Activated CD4-positive, alpha-beta T cell treated with anti-CD3 and anti-CD28 coated beads, Interleukin-10, Interleukin-2, amounts not matched to agents 100 ng/mL and 50 ng/mL, durations not matched to agents 16 hours and 8 hours (primary cell): Measurements from ENCODE around the gene HMGCR.
"Not testable (repeated sequence)": the region's sequence is repeated elsewhere in the genome, so short reads cannot be mapped to it uniquely, and the experiment has no call there.

Source experiments
- DNase-seq: peaks from one replicate; pipeline ENCODE4 v3.0.0-alpha.2; 2020

The HMGCR gene

DNA sequence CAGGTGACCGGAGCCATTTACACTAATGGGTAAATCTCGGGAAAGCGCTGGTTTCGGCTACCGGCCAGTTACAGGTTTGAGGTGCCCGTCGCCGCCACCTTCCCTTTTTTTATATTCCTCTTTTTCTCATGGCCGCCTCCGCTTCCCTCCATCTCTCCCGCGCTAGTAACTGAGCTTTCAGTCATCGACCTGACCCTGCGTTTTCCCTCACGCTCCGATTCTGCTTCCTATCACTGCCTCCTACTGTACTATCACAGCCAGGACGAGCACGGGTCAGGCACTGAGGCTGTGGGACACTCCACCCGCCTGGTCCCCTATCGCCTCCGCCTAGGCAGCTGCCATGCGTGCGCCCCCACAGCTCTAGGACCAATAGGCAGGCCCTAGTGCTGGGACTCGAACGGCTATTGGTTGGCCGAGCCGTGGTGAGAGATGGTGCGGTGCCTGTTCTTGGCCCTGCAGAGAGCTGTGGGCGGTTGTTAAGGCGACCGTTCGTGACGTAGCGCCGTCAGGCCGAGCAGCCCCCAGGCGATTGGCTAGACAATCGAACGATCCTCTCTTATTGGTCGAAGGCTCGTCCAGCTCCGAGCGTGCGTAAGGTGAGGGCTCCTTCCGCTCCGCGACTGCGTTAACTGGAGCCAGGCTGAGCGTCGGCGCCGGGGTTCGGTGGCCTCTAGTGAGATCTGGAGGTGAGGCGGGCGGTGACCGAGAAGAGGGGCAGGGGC is at the start of gene HMGCR:
HMGCR (plus strand) TSS at position 606 of the 722 bp plus-strand sequence. CDS start 5,386 bp downstream, outside the sequence.
- peak; percentile 99 for DNase-seq

DNA sequence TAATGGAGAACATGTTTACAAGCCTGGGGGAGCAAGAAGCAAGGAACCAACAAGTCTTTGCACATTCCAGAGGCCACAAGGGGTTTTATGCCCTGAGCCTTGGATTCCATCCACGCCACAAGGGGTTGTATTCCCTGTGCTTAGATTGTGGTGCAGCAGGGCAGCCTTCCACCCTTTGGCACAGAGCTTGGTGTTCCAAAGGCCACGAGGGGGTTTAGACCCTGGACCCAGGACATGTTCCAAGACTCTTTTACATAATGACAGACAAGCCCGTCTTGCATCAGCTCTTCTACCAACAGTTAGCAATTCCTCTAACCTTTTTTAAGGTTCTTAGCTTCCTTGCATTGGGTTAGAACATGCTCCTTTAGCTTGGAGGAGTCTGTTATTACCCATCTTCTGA is 45.2 kb upstream of the HMGCR start:
- not testable (repeated sequence) for DNase-seq

DNA sequence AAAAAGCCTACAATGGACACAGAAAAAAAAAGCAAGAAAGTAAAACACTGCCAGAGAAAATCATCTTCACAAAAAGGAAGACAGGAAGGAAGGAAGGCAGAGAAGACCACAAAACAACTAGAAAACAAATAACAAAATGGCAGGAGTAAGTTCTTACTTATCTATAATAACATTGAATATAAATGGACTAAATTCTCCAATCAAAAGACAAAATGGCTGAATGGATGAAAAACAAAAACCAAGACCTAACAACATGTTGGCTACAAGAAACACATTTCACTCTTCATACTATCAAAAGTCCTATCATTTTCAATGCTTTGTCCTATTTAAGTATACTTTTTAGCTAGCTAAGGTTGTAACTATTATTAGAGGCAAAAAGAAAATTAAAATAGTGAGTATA is 36.9 kb upstream of the HMGCR start:
- no peak for DNase-seq

DNA sequence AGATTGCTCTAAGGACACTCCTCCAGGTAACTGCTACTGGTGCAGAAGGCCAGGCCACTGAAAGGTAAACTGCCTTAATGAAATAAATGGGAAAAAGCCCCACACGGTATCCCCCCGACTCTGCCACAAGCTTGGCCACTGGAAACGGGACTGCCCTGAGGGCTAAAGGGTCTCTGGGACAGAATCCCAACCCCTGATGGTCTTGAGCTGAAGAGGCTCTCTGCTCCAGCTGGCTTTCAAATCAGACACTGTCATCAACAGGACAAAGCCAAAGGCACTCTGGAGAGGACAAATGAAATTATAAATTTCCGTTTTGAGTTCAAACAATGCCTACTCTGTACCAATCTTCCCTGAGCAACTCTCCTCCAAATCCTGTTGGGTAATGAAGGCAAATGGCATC is 33.6 kb upstream of the HMGCR start:
- no peak for DNase-seq

GRCh38 chr5:75304486-75304885 is 32.5 kb upstream of the HMGCR start:
- DNase-seq: not testable (repeated sequence)

DNA sequence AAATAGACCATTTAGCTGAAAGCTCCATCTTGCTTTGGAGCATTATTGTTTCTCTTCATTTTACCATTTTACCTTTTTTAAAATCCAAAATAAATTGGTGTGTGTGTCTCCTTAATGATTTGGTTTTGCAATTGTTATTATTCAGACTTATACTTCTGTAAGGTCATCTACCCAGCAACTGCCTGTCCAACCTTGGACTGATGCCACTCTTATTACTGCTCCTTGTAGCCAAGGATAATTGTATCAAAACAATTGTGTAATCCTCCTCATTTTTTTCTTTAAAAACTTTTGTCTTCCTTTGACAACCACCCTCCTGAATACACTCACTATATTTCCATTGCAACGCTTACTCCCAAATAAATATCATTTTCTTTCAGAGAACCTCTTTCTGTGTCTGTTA is 30.3 kb upstream of the HMGCR start:
- DNase-seq: no peak

- DNase-seq: no peak
These were observed 26.8 kb upstream of the HMGCR start for GRCh38 chr5:75310212-75310611.

- not testable (repeated sequence) for DNase-seq
These were observed 17.9 kb upstream of the HMGCR start for GRCh38 chr5:75319148-75319547.

DNA sequence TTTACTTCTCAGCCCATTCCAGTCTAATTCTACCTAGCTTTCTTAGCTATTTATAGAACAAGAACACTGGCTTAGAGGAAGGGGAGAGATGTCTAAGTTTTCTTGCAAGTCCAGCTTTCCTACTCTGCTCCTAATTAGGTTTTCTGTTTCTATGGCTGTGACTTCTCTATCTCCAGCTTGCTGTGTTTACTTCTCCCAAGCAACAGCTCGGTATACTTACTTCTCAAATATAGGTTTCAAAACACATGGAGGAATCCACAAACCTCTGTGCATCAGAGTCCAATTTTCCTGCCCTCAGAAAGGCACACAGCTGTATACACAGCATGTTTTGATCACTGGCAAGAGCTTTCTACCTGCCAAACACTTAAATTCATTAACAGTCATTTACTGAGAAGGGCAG is 17.4 kb upstream of the HMGCR start:
- no peak for DNase-seq

DNA sequence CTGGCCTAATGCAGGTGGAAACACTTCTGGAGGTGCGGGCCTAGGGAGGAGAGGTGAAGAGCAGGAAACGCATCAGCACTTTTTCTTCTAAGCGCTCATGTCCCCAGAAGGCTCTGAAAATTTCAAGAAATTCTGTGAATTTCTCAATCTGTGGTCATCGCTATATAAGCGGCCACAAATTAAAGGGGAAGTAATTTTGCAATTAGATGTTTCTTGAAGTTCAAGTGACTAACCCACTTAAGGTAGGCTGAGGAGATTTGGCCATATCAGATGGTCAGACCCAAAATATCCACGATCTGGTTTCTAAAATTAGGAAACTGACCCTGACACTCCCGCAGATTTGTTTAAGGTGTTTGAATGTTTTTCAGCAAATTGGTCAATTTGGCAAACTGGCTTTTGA is 16.6 kb upstream of the HMGCR start:
- no peak for DNase-seq

GRCh38 chr5:75322066-75322465 is 15.0 kb upstream of the HMGCR start:
- no peak for DNase-seq

DNA sequence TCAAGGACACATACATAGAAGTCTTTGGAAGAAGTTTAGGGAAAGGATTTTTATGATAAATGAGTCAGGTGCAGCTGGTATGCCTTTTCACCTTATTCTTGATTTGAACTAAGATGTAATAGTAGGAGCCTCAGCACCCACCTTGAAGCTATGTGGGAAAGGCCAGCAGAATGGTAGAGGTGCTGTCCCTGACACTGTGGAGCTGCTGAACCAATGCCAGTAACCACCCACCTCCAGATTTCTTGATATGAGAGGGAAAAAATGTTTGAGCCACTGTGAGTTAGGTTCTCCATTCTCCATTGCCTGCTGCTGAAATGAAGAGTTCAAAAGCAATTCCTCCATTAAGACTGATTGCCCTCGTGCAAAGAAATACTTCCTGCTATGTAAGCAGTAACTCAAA is 12.2 kb upstream of the HMGCR start:
- peak; percentile 20 for DNase-seq

DNA sequence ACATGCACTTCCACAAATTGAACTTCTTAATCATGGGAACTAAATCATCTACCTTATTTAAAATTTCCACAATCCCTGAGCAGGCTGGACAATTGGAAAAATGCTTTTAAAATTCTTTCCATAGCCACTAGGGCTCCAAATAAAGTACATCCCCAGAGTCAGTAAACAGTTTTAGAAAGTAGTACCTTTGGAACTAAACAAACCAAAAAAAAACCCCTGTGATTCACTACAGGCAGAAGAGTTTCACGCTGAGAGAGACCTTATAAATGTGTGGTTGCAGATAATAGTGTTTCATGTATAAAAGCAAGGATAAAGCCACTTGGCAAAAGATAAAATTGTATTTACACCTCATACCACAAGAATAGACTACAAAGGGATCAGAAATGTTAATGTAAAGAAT is 11.8 kb upstream of the HMGCR start:
- DNase-seq: no peak

- no peak for DNase-seq
These were observed 6.6 kb upstream of the HMGCR start for GRCh38 chr5:75330404-75330803.

DNA sequence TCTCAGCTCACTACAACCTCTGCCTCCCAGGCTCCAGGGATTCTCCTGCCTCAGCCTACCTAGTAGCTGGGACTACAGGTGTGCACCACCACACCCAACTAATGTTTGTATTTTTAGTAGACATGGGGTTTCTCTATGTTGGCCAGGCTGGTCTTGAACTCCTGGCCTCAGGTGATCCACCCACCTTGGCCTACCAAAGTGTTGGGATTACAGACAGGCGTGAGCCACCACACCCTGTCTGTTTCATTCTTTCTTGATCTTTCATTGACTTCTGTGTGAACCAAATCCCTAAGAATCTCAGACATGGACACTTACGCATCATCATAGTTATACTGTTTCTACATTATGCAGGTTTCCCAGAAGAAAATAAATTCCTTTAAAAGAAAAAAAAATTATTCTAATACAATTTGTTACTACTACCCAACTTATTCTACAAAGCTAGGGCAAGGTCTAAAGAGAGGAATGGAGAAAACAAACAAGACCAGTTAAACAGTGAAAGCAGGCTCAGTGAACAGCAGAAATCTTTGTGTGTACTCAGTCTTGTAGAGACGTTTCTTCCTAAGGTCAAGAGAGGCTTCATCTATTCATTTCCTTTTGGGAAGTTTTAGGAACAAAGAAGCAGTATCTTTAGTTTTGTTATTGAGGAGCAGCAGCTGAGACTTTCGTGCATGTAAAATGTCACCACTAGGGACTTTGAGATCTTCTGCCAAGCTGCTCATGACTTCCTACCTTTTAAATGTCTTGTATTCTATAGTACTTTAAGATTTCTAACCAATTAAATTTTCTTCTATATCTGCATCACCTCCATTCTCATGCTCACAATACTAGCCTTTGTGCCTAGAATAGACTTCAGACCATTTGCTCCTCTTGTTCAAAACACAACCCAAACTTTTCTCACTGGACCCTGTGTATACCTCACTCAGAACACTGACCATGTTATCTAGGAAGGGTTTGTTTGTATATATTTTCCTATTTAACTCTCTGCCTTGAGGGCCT is 5.6 kb upstream of the HMGCR start:
- DNase-seq: no peak

DNA sequence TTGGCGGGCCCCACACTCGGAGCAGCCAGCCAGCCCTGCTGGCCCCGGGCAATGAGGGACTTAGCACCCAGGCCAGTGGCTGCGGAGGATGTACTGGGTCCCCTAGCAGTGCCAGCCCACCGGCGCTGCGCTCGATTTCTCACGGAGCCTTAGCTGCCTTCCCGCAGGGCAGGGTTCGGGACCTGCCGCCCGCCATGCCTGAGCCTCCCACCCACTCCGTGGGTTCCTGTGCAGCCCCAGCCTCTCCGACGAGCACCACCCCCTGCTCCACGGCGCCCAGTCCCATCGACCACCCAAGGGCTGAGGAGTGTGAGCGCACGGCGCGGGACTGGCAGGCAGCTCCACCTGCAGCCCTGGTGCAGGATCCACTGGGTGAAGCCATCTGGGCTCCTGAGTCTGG is 3.3 kb upstream of the HMGCR start:
- not testable (repeated sequence) for DNase-seq

GRCh38 chr5:75334413-75334812 is 2.6 kb upstream of the HMGCR start:
- not testable (repeated sequence) for DNase-seq

DNA sequence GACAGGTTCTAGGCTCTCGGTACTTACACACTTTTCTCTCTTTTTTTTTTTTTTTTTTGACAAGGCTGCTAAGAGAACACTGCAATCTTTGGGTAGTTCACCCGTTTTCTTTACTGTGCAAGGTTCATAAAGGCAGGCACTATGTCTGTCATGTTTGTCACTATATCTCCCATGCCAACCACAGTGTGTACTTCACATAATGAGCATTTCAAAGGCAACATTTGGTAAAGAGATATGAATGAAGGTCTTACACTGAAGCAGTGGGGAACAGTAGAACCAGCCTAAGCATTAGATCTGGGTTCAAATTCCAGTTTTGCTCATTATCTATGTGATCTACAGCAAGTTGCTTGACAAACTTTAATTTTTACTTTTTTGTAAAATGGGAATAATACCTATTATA is 1.5 kb upstream of the HMGCR start:
- DNase-seq: no peak

DNA sequence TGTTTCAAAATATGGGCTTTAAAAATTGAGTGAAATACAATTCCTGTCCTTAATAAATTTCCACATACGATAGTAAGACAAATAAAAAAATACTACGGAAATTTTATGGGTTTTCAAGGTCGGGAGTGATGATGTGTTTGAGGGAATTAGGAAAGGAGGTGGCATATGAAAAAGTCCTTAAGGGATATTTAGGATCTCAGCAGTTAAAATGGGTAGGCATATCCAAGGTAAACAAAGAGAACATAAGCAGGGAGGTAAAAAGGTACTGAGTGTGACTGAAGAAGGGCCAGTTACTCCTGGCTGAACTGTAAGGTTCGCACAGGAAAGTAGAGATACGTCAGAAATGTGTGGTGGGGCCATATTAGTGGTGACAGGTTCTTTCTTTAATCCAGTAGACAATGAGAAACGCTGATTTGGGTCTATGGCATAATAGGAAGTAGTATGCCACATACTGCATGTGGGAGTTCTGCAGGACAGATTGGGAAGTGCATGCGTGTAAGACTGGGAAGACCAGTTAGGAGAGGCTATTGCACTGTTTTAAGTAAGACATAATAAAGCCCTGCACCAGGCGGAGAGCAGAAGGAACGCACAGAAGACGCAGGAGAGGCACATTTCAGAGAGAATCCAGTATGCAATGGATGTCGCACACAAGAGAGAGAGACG is 937 bp upstream of the HMGCR start:
- DNase-seq: peak; percentile 55

GRCh38 chr5:75337366-75338021 is 474 bp downstream of the HMGCR start:
- peak; percentile 39 for DNase-seq

DNA sequence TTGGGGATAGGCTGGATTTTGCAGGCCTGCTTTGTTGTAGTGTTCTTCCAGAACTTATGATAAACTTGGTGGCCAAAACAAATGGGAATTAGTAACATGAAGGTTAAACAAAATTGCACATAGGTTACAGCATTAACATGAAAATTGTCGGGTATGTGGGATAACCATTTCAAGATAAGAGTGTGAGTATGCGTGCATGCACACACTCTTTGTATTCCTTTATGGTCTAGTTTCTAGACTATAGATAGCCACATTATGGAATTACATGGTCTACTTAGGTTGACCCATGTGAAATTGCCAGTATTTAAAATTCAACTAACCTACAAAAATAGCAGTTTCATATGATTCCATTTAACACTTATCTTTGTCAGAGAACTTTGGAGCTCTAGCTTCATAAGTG is 1.4 kb downstream of the HMGCR start:
- DNase-seq: no peak

DNA sequence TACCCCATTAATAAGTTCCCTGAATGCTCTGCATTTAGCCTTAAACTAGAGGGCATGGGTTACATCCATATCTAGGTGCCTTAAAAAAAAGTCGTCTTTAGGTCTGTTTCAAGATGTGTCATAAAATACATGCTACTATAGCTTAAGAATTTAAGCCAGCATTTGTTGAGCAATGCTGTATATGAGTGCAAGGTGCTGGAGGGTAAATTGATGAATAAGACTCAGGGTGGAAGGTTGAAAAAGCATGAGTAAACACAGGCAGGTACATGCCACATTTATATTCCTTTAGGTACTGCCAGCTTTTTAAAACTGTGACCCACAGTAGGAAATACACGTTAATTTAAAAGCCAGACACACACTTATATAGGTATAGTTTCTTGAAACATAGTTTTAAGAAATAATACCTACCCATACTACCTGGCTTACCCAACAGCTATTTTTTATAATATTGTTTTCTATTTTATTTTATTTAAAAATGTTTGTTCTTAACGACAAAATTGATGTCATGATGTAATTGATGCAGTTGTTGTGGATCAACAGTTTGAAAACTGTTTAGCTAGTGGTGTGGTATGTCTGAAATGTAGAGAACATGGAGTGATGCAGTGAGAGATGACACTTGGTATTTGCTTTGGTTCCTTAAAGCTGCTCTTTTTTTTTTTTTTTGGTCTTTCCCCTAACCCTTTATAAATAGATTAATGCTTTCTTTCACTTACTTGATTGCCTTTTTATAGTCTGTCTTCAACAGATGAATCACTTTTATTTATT is 3.9 kb downstream of the HMGCR start:
- peak; percentile 21 for DNase-seq
